K562 (cell line): ENCODE measurements around the gene AP1G2. TPM values are rescaled to one million over a fixed set of nuclear protein-coding genes. Genes with fewer than 3 reads are reported as not detected.

Experiments used
- BRD9 ChIP-seq: fragments of 450-650 bp; IDR thresholded peaks from 2 replicates; pipeline ENCODE4 v1.6.1; 2018; ENCODE audit warnings: low read depth; ENCODE audit not compliant: partially characterized antibody
- ID3 ChIP-seq, 2 experiments: fragments of 250-450 bp in 1 of 2; fragments of 450-650 bp in 1 of 2; sonication (Bioruptor Pico) in 1 of 2; IDR thresholded peaks; 2 replicates each; pipeline versions ENCODE4 v1.6.1 to v1.8.0; 2016 to 2021; ENCODE audit warnings: mild to moderate bottlenecking in 2 of 2, moderate library complexity in 2 of 2, missing compliant biosample characterization in 1 of 2, missing genetic modification characterization in 1 of 2
- ZBTB34 ChIP-seq: fragments of 250-450 bp; sonication (Bioruptor Pico); IDR thresholded peaks from 2 replicates; pipeline ENCODE4 v1.8.0; 2021; ENCODE audit warnings: mild to moderate bottlenecking, moderate library complexity
- ZBTB43 ChIP-seq: sonication (generic); formaldehyde crosslinking; IDR thresholded peaks from 2 replicates; pipeline ENCODE4 v1.8.0; 2023; ENCODE audit warnings: mild to moderate bottlenecking, missing genetic modification reagents
- polyA plus RNA-seq, 8 experiments: library from polyadenylated mRNA; depleted of rRNA in 4 of 8; stranded (reverse) in 5 of 8; unstranded in 3 of 8; fragments of >200 nt; fragmentation: Nextera tagmentation in 2 of 8; fragmentation: Illumina TruSeq in 1 of 8; extraction: Ambion mirVana in 2 of 8; extraction: Trizol in 1 of 8; gene quantifications; 2 replicates each; pipeline versions ENCODE4 v1.2.1 to v1.2.3, GENCODE V29; 2011 to 2014; ENCODE audit warnings: inconsistent platforms in 1 of 8, missing spikeins in 1 of 8
- total RNA-seq, 7 experiments: library from RNA; depleted of rRNA in 6 of 7; stranded (reverse); fragments of >200 nt in 6 of 7; fragmentation: Illumina TruSeq in 2 of 7; extraction: Trizol in 2 of 7; gene quantifications; 2 replicates each; pipeline versions ENCODE4 v1.2.1 to v1.2.3, GENCODE V29; 2011 to 2021; ENCODE audit warnings: low replicate concordance in 1 of 7

Gene AP1G2
- total and polyA plus RNA-seq, 9 of the 15 experiments (the other 6 are each of a cell fraction or from before 2014, with no cell fraction given), result 19.1 to 83.5 (median 33.3) TPM

GRCh38 chr14:23559926-23560520, 7.6 kb downstream of the AP1G2 start (continued):
- TF ChIP-seq ID3 (CRISPR knock-in tag; IDR thresholded peaks at IDR 0.05) (no peak), ID3 (tag; IDR thresholded peaks at IDR 0.05) (no peak), BRD9 (no peak), ZBTB43 (CRISPR knock-in tag) (no peak), ZBTB34 (CRISPR knock-in tag) (no peak)
